Measurements from ENCODE around the gene MYOG.

DNA sequence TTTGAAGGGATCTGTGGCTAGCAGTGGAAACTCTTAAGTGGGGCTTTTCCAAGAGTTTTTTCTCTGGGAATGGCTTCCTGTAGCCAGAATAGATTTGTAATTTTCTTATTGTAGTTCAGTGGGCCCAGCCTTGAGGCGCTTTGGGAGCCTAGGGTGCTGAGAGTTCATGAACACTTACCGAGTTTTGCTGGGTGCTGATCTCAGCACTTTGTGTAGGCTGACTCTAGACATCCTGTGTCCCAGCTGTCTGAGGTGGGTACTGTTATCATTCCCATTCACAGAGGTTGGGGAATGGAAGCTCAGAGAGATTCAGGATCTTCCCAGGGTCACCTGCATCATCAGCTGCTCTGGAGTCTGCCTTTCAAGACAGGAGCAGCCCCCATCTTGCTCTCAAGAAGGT lies 52.5 kb downstream of the MYOG start:
- TF ChIP-seq, protein P1, sequence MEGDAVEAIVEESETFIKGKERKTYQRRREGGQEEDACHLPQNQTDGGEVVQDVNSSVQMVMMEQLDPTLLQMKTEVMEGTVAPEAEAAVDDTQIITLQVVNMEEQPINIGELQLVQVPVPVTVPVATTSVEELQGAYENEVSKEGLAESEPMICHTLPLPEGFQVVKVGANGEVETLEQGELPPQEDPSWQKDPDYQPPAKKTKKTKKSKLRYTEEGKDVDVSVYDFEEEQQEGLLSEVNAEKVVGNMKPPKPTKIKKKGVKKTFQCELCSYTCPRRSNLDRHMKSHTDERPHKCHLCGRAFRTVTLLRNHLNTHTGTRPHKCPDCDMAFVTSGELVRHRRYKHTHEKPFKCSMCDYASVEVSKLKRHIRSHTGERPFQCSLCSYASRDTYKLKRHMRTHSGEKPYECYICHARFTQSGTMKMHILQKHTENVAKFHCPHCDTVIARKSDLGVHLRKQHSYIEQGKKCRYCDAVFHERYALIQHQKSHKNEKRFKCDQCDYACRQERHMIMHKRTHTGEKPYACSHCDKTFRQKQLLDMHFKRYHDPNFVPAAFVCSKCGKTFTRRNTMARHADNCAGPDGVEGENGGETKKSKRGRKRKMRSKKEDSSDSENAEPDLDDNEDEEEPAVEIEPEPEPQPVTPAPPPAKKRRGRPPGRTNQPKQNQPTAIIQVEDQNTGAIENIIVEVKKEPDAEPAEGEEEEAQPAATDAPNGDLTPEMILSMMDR (conservative IDR thresholded peaks at IDR 0.05; ENCODE audit: low read length) = no peak
- TF ChIP-seq EZH2phosphoT487 (IDR thresholded peaks at IDR 0.05; ENCODE audit: borderline replicate concordance) = no peak
